ENCODE measurements around the gene CHST3. TPM values are rescaled to one million over a fixed set of nuclear protein-coding genes. Genes with fewer than 3 reads are reported as not detected.

CHST3 gene
- polyA plus RNA-seq, 1 donor (not counting 4 experiments of a cell fraction or from before 2014, with no cell fraction given) = 12.0 TPM

DNA sequence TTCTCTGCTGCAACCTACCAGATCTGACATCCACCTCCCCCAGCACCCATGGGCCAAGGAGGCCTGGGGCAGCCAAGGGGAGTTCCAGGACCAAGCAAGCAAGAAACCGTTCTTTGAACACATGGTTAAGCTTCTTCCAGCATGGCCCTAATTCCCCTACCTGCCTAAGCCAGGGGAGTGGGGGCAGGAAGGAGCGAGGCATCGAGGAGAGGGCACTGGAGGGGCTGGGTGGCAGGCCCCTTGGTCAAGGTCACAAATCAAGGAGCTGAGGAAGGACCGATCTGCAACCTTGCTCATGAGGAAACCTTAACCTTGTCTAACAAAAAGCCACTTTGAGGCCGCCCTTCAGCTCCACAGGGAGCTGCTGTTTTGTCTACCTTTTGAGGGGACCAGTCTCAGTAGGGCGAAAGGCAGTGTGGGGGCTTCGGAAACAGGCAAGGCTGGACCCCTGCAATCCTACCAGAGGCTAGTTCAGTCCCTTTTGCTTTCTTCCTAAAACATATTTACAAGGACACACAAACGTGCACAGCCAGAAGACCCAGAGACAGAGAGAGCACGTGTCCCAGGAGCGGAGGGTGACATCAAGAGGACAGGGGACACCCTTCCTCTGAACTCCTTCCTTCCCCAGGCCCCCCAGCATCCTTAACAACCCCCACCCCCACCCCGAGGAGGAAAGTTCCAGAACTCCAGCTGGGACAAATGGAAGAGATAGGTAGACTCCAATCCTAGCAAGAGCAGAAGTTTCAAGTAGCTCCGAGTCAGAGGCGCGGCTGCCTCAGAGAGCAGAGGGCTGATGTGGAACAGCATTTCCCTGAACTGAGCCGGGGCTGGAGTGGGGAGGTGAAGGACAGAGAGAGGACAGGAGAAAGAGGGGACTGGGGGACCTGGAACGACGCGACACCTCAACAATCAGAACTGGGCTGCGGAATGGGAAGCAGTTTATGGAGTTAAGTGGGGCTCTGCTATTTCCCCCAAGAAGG is 95.9 kb downstream of the CHST3 start:
- no peak overlapping the region for H3K4me2 ChIP-seq (ENCODE audit: control insufficient read depth, extremely low read depth, insufficient read depth, low read depth, low read length)
- no peak for TF ChIP-seq EZH2 (IDR thresholded peaks at IDR 0.05; ENCODE audit: low read length)
- TF ChIP-seq, protein P1, sequence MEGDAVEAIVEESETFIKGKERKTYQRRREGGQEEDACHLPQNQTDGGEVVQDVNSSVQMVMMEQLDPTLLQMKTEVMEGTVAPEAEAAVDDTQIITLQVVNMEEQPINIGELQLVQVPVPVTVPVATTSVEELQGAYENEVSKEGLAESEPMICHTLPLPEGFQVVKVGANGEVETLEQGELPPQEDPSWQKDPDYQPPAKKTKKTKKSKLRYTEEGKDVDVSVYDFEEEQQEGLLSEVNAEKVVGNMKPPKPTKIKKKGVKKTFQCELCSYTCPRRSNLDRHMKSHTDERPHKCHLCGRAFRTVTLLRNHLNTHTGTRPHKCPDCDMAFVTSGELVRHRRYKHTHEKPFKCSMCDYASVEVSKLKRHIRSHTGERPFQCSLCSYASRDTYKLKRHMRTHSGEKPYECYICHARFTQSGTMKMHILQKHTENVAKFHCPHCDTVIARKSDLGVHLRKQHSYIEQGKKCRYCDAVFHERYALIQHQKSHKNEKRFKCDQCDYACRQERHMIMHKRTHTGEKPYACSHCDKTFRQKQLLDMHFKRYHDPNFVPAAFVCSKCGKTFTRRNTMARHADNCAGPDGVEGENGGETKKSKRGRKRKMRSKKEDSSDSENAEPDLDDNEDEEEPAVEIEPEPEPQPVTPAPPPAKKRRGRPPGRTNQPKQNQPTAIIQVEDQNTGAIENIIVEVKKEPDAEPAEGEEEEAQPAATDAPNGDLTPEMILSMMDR (optimal IDR thresholded peaks at IDR 0.05 in 1 of 3, IDR thresholded peaks at IDR 0.05 in 1 of 3, conservative IDR thresholded peaks at IDR 0.05 in 1 of 3; ENCODE audit: extremely low read depth in 1 of 3, insufficient read depth in 2 of 3, low read length in 3 of 3) = no peak
- H3K36me3 ChIP-seq (ENCODE audit: control insufficient read depth in 2 of 2, extremely low read depth in 1 of 2, insufficient read depth in 2 of 2, low read length in 2 of 2) = no peaks in the 10 kb centered on the region
- no peak for DNase-seq (ENCODE audit: low read depth, low spot score)
- H3K9me1 ChIP-seq (ENCODE audit: control insufficient read depth, extremely low read depth, insufficient read depth, low read length) = no peaks in the 10 kb centered on the region
- dilution Hi-C loops (cut with MboI; ENCODE audit: extremely low pct_ligation_motif_present, low sequenced_read_pairs) = no loop called here
- FAIRE-seq = no peak
- peaks cover 6% of the 10 kb centered on the region for H3K4me1 ChIP-seq (ENCODE audit: control insufficient read depth, extremely low read depth, insufficient read depth, low read length)
- H3K4me3 ChIP-seq (ENCODE audit: control insufficient read depth in 2 of 3, extremely low read depth in 1 of 3, insufficient read depth in 2 of 3, low read depth in 1 of 3, low read length in 3 of 3) = no peak overlapping the region
- no peaks in the 10 kb centered on the region for H3K9me3 ChIP-seq (ENCODE audit: control insufficient read depth, low read depth, low read length)
- H3K79me2 ChIP-seq (ENCODE audit: control insufficient read depth, insufficient read depth, low read length) = no peaks in the 10 kb centered on the region
- no peaks in the 10 kb centered on the region for H4K20me1 ChIP-seq (ENCODE audit: control insufficient read depth, extremely low read depth, insufficient read depth, low read length)
- H3K27ac ChIP-seq (ENCODE audit: control insufficient read depth, insufficient read depth, low read length) = no peak overlapping the region
- H3K27me3 ChIP-seq (ENCODE audit: control insufficient read depth, extremely low read depth, insufficient read depth, low read length) = peaks cover 13% of the 10 kb centered on the region
- no peak overlapping the region for H2AFZ ChIP-seq (ENCODE audit: control insufficient read depth, low read length)
- no peak overlapping the region for H3K9ac ChIP-seq (ENCODE audit: control insufficient read depth, extremely low read depth, insufficient read depth, low read length)

DNA sequence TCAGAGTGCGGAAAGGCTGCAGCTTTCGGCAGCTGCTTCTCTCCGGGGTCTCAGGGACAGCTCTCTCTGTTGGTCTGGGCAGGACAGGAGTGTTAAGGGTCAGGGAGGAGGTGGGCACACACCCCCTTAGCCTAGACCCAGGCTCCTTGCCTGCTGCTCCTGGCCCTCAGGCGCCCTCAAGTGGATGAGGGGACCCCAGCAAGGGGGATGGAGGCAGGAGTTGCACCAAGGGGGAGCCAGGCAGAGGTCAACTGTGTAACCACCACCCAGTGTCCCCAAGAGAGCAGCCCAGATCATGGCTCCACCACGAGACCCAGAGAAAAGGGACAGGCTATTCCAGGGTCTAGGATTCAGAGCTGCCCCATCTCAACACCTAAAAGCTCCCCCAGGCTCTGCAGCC is 97.3 kb downstream of the CHST3 start:
- Histone ChIP-seq H3K4me1 (ENCODE audit: control insufficient read depth, extremely low read depth, insufficient read depth, low read length) (peaks cover 6% of the 10 kb centered on the region), H3K4me2 (ENCODE audit: control insufficient read depth, extremely low read depth, insufficient read depth, low read depth, low read length) (no peak overlapping the region), H3K9ac (ENCODE audit: control insufficient read depth, extremely low read depth, insufficient read depth, low read length) (no peak overlapping the region), H3K36me3 (ENCODE audit: control insufficient read depth in 2 of 2, extremely low read depth in 1 of 2, insufficient read depth in 2 of 2, low read length in 2 of 2) (no peaks in the 10 kb centered on the region), H2AFZ (ENCODE audit: control insufficient read depth, low read length) (no peak overlapping the region), H3K79me2 (ENCODE audit: control insufficient read depth, insufficient read depth, low read length) (no peaks in the 10 kb centered on the region), H3K9me1 (ENCODE audit: control insufficient read depth, extremely low read depth, insufficient read depth, low read length) (no peaks in the 10 kb centered on the region), H3K27ac (ENCODE audit: control insufficient read depth, insufficient read depth, low read length) (no peak overlapping the region), H3K9me3 (ENCODE audit: control insufficient read depth, low read depth, low read length) (no peaks in the 10 kb centered on the region), H4K20me1 (ENCODE audit: control insufficient read depth, extremely low read depth, insufficient read depth, low read length) (no peaks in the 10 kb centered on the region), H3K4me3 (ENCODE audit: control insufficient read depth in 2 of 3, extremely low read depth in 1 of 3, insufficient read depth in 2 of 3, low read depth in 1 of 3, low read length in 3 of 3) (no peak overlapping the region), H3K27me3 (ENCODE audit: control insufficient read depth, extremely low read depth, insufficient read depth, low read length) (peaks cover 13% of the 10 kb centered on the region)
- TF ChIP-seq, protein P1 (optimal IDR thresholded peaks at IDR 0.05 in 1 of 3, IDR thresholded peaks at IDR 0.05 in 1 of 3, conservative IDR thresholded peaks at IDR 0.05 in 1 of 3; ENCODE audit: extremely low read depth in 1 of 3, insufficient read depth in 2 of 3, low read length in 3 of 3) = peak in 2 of 3 experiments; percentile 17 to 54
- TF ChIP-seq EZH2 (IDR thresholded peaks at IDR 0.05; ENCODE audit: low read length) = no peak
- FAIRE-seq = no peak
- DNase-seq (ENCODE audit: low read depth, low spot score) = no peak
- dilution Hi-C loops (cut with MboI; ENCODE audit: extremely low pct_ligation_motif_present, low sequenced_read_pairs) = no loop called here

Measured in keratinocyte (primary cell).